ENCODE measurements around the gene UNC45A. TPM values are rescaled to one million over a fixed set of nuclear protein-coding genes. Genes with fewer than 3 reads are reported as not detected.

UNC45A gene
- total and polyA plus RNA-seq, 10 donors: 32.2 to 59.5 (median 42.3) TPM

DNA sequence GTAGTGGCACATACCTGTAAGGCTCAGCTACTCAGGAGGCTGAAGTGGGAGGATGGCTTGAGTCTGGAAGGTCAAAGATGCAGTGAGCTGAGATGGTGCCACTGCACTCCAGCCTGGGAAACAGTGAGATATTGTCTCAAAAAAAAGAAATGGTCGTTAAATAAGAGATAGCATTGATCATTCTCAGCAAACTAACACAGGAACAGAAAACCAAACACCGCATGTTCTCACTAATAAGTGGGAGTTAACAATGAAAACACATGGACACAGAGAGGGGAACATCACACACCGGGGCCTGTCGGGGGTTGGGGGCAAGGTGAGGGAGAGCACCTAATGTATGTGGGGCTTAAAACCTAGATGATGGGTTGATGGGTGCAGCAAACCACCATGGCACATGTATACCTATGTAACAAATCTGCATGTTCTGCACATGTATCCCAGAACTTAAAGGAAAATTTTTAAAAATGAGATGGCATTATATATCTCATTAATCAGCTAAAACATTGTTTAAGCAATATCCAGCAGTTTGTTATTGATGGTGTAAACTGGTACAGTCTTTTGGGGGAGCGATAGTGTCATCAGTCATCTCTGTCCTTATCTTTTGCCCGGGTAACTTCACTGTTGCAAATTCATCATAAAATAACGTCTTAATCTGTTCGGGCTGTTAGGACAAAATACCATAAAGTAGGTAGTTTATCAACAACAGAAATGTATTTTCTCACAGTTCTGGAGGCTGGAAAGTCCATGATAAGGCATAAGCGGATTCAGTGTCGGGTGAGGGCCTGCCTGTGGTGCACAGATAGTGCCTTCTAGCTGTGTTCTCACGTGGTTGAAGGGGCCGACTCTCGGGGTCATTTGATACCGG, 33.7 kb upstream of the UNC45A start:
- Histone ChIP-seq H3K4me1 (peaks cover 18 to 58% (median 35%) of the 10 kb centered on the region in 6 donors), H3K27me3 (replicated peaks in 1 of 7) (no peaks in the 10 kb centered on the region), H3K4me3 (peak overlapping the region in 3 of 8 donors; percentile 66 to 92 (median 73)), H3K9me3 (no peaks in the 10 kb centered on the region), H3K27ac (peak overlapping the region; percentile 93 to 99 (median 95)), H3K36me3 (peaks cover 0 to 27% (median 18%) of the 10 kb centered on the region in 6 donors)
- DNase-seq: no peak
- TF ChIP-seq POLR2A (IDR thresholded peaks at IDR 0.05) (no peak), POLR2AphosphoS5 (IDR thresholded peaks at IDR 0.05) (no peak)
- TF ChIP-seq, protein P1, sequence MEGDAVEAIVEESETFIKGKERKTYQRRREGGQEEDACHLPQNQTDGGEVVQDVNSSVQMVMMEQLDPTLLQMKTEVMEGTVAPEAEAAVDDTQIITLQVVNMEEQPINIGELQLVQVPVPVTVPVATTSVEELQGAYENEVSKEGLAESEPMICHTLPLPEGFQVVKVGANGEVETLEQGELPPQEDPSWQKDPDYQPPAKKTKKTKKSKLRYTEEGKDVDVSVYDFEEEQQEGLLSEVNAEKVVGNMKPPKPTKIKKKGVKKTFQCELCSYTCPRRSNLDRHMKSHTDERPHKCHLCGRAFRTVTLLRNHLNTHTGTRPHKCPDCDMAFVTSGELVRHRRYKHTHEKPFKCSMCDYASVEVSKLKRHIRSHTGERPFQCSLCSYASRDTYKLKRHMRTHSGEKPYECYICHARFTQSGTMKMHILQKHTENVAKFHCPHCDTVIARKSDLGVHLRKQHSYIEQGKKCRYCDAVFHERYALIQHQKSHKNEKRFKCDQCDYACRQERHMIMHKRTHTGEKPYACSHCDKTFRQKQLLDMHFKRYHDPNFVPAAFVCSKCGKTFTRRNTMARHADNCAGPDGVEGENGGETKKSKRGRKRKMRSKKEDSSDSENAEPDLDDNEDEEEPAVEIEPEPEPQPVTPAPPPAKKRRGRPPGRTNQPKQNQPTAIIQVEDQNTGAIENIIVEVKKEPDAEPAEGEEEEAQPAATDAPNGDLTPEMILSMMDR (IDR thresholded peaks at IDR 0.05 in 8 of 11, conservative IDR thresholded peaks at IDR 0.05 in 3 of 11): no peak
- WGBS, 5 donors: 46 to 60% (median 51%) methylated on average over 14 of the region's 14 CpGs
- intact Hi-C loops (cut with DNase I; ENCODE audit: low total_unique reads): no loop called here

DNA sequence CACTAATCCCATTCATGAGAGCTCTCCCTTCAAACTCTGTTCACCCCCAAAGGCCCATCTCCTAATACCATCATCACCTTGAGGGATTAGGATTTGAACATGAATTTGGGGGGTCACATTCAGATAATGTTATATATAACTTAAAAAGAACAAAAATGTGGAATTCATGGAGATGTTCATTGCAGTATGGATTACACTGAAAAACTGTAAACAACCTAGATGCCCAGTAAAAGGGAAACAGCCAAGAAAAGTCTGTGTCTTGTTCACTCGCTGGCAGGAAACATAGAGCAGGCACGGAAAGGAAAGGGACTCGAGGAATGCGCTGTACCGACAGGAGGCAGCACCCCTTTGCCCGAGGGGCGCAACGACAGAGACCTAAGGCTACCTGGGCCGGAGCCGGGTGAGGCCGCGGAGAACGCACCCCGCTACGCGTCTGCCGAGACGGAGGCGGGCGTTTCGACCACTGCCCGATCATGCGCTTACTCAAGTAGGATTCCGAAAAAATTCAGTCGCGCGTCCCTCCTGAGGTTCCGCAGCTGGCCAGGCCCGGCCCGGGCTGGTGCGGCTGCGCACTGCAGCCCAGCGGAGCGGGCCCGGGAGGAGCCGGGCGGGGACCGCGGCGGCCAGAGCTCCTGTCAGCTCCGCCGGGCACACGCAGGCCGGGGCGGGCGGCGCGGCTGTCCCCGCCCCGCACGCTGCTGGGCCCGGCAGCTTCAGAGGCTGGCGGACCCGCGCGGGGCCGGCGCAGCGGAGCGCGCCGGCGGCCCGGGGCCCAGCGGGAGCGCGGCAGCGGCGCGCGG, 32.8 kb upstream of the UNC45A start:
- Histone ChIP-seq H3K36me3 (peaks cover 0 to 29% (median 26%) of the 10 kb centered on the region in 6 donors), H3K27ac (peak overlapping the region; percentile 93 to 99 (median 95)), H3K9me3 (no peaks in the 10 kb centered on the region), H3K4me1 (peaks cover 15 to 54% (median 26%) of the 10 kb centered on the region in 6 donors), H3K4me3 (peak overlapping the region; percentile 60 to 92 (median 72)), H3K27me3 (replicated peaks in 1 of 7) (no peaks in the 10 kb centered on the region)
- WGBS, 5 donors: 0 to 1% (median 0%) methylated on average over 13 to 71 of the region's 71 CpGs
- peak; percentile 94 for DNase-seq
- intact Hi-C loops (cut with DNase I; ENCODE audit: low total_unique reads): no loop called here
- peak; percentile 83 to 89 (median 86) for TF ChIP-seq POLR2AphosphoS5 (IDR thresholded peaks at IDR 0.05)
- TF ChIP-seq, protein P1 (IDR thresholded peaks at IDR 0.05 in 8 of 11, conservative IDR thresholded peaks at IDR 0.05 in 3 of 11): peak; percentile 43 to 90 (median 83)
- TF ChIP-seq POLR2A (IDR thresholded peaks at IDR 0.05): peak in 2 of 3 donors; percentile 11 to 17

DNA sequence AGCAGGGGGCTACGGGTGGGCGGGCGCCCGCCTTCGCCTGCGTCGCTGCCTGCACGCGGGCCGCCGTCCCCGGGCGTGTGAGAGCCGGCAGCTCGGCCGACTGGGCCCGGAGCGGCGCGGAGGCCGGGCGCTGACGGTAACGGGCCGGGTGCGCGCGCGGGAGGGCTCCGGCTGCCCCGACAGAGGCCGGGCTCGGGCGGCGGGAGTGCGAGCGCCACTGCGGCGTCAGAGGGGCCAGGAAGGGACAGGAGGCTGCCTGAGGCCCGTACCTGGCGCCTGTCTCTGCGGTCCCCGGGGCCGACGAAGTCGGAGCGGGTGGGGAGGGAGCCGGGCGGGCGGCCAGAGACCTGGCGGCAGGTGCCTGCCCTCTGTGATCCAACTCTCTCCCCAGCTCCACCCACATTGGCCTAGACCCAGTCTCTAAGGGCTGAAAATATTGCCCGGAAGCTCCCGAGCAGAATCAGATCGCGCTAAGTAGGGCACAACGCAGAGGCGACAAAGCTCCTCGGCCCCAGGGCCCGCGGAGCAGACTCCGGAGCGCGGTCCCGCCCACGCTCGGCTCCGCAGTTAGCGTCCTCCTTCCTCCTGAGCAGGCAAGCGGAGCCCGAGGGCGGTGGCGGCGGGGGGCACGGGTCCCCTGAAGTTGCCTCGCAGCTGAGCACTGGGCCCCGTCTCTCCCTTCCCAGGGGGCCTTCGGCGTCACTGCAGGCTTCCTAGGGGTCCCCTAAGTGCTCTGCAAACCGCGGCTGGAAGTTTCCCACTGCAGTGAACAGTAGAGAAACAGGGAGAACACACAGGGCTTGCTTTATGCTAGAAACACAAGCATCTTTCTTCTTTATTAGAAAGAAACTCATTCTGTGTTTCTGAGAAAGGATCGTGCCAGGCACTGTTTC, 32.0 kb upstream of the UNC45A start, which contains the start of gene MAN2A2:
Gene MAN2A2, plus strand, starts transcription at position 463 of the 893 bp plus-strand sequence. CDS start 906 bp downstream, outside the sequence.
- H3K27me3 ChIP-seq (replicated peaks in 1 of 7): no peaks in the 10 kb centered on the region
- no peak for TF ChIP-seq POLR2A (IDR thresholded peaks at IDR 0.05)
- TF ChIP-seq, protein P1 (IDR thresholded peaks at IDR 0.05 in 8 of 11, conservative IDR thresholded peaks at IDR 0.05 in 3 of 11): peak in 2 of 11 experiments; percentile 19 to 27
- TF ChIP-seq POLR2AphosphoS5 (IDR thresholded peaks at IDR 0.05): peak; percentile 74 to 87 (median 81)
- 1% methylated on average over 25 to 81 of the region's 81 CpGs for WGBS, 5 donors
- H3K36me3 ChIP-seq: peaks cover 0 to 37% (median 34%) of the 10 kb centered on the region in 6 donors
- no peaks in the 10 kb centered on the region for H3K9me3 ChIP-seq
- intact Hi-C loops (cut with DNase I; ENCODE audit: low total_unique reads): no loop called here
- H3K4me1 ChIP-seq: peaks cover 15 to 48% (median 25%) of the 10 kb centered on the region in 6 donors
- H3K4me3 ChIP-seq: peak within 1 kb of the TSS; percentile 70 to 92 (median 74)
- H3K27ac ChIP-seq: peak within 1 kb of the TSS; percentile 93 to 99 (median 95)
- peak; percentile 96 for DNase-seq
